Neural cell (in vitro differentiated cells): ENCODE data around the gene ZNF507.

Experiments
- EZH2 ChIP-seq: fragments of 200-600, 300-800 bp; shearing (Covaris generic), sonication (generic); IDR thresholded peaks from 2 replicates; pipeline ENCODE4 v1.6.1; 2014; ENCODE audit warnings: antibody characterized with exemption, low read length, borderline replicate concordance, mild to moderate bottlenecking; ENCODE audit not compliant: insufficient read depth, poor library complexity, severe bottlenecking
- RAD21 ChIP-seq: fragments of 450-650 bp; conservative IDR thresholded peaks from 2 replicates; pipeline ENCODE4 v1.6.1; 2014; ENCODE audit warnings: antibody characterized with exemption, mild to moderate bottlenecking, moderate library complexity
- TF ChIP-seq, protein P1 (sequence below): fragments of 450-650 bp; IDR thresholded peaks from 2 replicates; pipeline ENCODE4 v1.5.1; 2014; ENCODE audit warnings: antibody characterized with exemption, mild to moderate bottlenecking, moderate library complexity; ENCODE audit not compliant: poor library complexity, severe bottlenecking

DNA sequence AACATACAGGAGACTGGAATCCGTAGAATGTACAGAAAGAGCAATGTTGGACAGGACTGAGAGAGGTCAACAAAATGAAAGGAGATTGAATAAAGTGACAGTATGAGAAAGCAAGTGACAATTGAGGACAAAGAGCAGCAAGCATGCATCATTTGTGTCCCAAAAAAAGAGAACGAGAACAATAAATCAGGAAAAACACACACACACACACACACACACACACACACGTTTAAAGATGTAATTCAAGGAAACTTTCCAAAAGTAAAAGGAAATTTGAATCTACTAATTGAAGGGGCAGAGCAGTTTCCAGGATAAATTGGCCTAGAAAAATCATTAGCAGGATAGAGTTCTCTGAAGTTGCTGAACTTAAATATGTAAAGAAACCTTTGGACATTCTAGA is 77.0 kb downstream of the ZNF507 start:
- TF ChIP-seq EZH2 (no peak), RAD21 (no peak)
- TF ChIP-seq, protein P1, sequence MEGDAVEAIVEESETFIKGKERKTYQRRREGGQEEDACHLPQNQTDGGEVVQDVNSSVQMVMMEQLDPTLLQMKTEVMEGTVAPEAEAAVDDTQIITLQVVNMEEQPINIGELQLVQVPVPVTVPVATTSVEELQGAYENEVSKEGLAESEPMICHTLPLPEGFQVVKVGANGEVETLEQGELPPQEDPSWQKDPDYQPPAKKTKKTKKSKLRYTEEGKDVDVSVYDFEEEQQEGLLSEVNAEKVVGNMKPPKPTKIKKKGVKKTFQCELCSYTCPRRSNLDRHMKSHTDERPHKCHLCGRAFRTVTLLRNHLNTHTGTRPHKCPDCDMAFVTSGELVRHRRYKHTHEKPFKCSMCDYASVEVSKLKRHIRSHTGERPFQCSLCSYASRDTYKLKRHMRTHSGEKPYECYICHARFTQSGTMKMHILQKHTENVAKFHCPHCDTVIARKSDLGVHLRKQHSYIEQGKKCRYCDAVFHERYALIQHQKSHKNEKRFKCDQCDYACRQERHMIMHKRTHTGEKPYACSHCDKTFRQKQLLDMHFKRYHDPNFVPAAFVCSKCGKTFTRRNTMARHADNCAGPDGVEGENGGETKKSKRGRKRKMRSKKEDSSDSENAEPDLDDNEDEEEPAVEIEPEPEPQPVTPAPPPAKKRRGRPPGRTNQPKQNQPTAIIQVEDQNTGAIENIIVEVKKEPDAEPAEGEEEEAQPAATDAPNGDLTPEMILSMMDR: no peak
